HFF-Myc (cell line): ENCODE data around the gene SEMA6B.

ENCODE experiments used
- DNase-seq: peaks from one replicate; pipeline ENCODE4 v3.0.0-alpha.2; 2011; ENCODE audit warnings: low read depth; ENCODE audit errors: extremely low read depth
- H3K4me3 ChIP-seq: replicated peaks from 2 replicates; pipeline ENCODE4 v1.5.1; 2011; ENCODE audit warnings: low read depth, mild to moderate bottlenecking, control low read depth, low read length
- CTCF ChIP-seq: IDR thresholded peaks from 2 replicates; pipeline ENCODE4 v1.5.1; 2012; ENCODE audit warnings: mild to moderate bottlenecking, low read depth, low read length, control low read depth; ENCODE audit errors: missing control alignments

The SEMA6B gene

GRCh38 chr19:4552525-4552819 lies 7.0 kb downstream of the SEMA6B start:
- DNase-seq = no peak
- no peak for TF ChIP-seq CTCF

GRCh38 chr19:4550479-4551050 lies 8.9 kb downstream of the SEMA6B start:
- no peak for DNase-seq
- no peak for TF ChIP-seq CTCF
- no peak overlapping the region for H3K4me3 ChIP-seq

More at GRCh38 chr19:4552525-4552819, 7.0 kb downstream of the SEMA6B start:
- no peak overlapping the region for H3K4me3 ChIP-seq

- H3K4me3 ChIP-seq = no peak overlapping the region
- DNase-seq = no peak
- TF ChIP-seq CTCF = no peak
Measured at GRCh38 chr19:4550018-4550417, 9.5 kb downstream of the SEMA6B start.

GRCh38 chr19:4548238-4548584 lies 11.3 kb downstream of the SEMA6B start:
- H3K4me3 ChIP-seq = no peak overlapping the region
- no peak for DNase-seq
- TF ChIP-seq CTCF = no peak

GRCh38 chr19:4547303-4548237 lies 11.9 kb downstream of the SEMA6B start:
- no peak for DNase-seq
- H3K4me3 ChIP-seq = no peak overlapping the region
- TF ChIP-seq CTCF = peak; percentile 54

- H3K4me3 ChIP-seq = no peak overlapping the region
- TF ChIP-seq CTCF = no peak
- DNase-seq = no peak
Measured at GRCh38 chr19:4543842-4544647, 15.4 kb downstream of the SEMA6B start.
